HG03354 (cell line): ENCODE results near the gene SH3RF3.
"Not testable (repeated sequence)": the region's sequence is repeated elsewhere in the genome, so short reads cannot be mapped to it uniquely, and the experiment has no call there.

Experiments used
- ATAC-seq: cut with Tn5 transposase; IDR thresholded peaks from one replicate; pipeline ENCODE4 v1.9.1; 2021; ENCODE audit warnings: mild to moderate bottlenecking; ENCODE audit not compliant: unreplicated experiment, poor library complexity, severe bottlenecking

SH3RF3 gene

GRCh38 chr2:109209941-109210340 is 80.9 kb downstream of the SH3RF3 start:
- ATAC-seq: no peak

GRCh38 chr2:109210431-109211200 is 81.6 kb downstream of the SH3RF3 start:
- no peak for ATAC-seq

GRCh38 chr2:109211315-109211714 is 82.3 kb downstream of the SH3RF3 start:
- ATAC-seq: no peak

GRCh38 chr2:109212836-109213563 is 84.0 kb downstream of the SH3RF3 start:
- ATAC-seq: no peak

- ATAC-seq: peak; percentile 71
Measured at GRCh38 chr2:109213646-109214433, 84.8 kb downstream of the SH3RF3 start.

GRCh38 chr2:109214651-109215371 is 85.8 kb downstream of the SH3RF3 start:
- ATAC-seq: no peak

GRCh38 chr2:109215866-109216265 is 86.9 kb downstream of the SH3RF3 start:
- ATAC-seq: no peak

- ATAC-seq: no peak
Measured at GRCh38 chr2:109216332-109216731, 87.3 kb downstream of the SH3RF3 start.

- ATAC-seq: no peak
Measured at GRCh38 chr2:109217362-109218086, 88.5 kb downstream of the SH3RF3 start.

GRCh38 chr2:109218087-109218791 is 89.2 kb downstream of the SH3RF3 start:
- ATAC-seq: peak; percentile 52

GRCh38 chr2:109218792-109219126 is 89.8 kb downstream of the SH3RF3 start:
- no peak for ATAC-seq

- ATAC-seq: no peak
Measured at GRCh38 chr2:109220860-109221259, 91.9 kb downstream of the SH3RF3 start.

- not testable (repeated sequence) for ATAC-seq
Measured at GRCh38 chr2:109221316-109221715, 92.3 kb downstream of the SH3RF3 start.

- no peak for ATAC-seq
Measured at GRCh38 chr2:109222422-109222821, 93.4 kb downstream of the SH3RF3 start.

- no peak for ATAC-seq
Measured at GRCh38 chr2:109222825-109223471, 93.9 kb downstream of the SH3RF3 start.

GRCh38 chr2:109223490-109223889 is 94.5 kb downstream of the SH3RF3 start:
- ATAC-seq: no peak

GRCh38 chr2:109224341-109224740 is 95.3 kb downstream of the SH3RF3 start:
- not testable (repeated sequence) for ATAC-seq

GRCh38 chr2:109225170-109225782 is 96.3 kb downstream of the SH3RF3 start:
- ATAC-seq: no peak
